DMS153 (cell line): ENCODE measurements around the gene AGAP1.

Experiments used
- DNase-seq: peaks from one replicate; lab custom pipeline; 2025; lab: John Stamatoyannopoulos, UW

The AGAP1 gene

GRCh38 chr2:235609321-235609720, 115.5 kb downstream of the AGAP1 start:
- DNase-seq: no peak

DNA sequence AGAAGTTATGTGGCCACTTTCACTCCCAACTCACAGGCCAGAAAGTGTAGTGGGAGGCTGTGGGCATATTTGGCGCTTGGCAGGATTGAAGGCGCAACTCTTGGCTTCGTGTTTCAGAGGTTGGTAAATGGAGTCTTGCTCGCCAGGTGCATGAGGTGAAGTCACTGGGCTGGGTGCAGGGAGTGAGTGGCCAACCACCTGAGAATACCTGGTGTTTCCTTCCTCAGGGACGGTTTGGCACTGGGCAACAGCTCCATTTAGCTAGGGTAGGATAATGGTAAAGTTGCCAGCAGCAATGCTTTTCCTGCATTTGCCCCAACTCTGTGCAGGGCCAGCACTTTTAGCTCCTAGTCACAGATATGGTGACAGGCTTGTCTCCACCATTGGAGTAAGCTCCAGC, 115.9 kb downstream of the AGAP1 start:
- DNase-seq: no peak

GRCh38 chr2:235610696-235611257, 116.9 kb downstream of the AGAP1 start:
- DNase-seq: no peak

DNA sequence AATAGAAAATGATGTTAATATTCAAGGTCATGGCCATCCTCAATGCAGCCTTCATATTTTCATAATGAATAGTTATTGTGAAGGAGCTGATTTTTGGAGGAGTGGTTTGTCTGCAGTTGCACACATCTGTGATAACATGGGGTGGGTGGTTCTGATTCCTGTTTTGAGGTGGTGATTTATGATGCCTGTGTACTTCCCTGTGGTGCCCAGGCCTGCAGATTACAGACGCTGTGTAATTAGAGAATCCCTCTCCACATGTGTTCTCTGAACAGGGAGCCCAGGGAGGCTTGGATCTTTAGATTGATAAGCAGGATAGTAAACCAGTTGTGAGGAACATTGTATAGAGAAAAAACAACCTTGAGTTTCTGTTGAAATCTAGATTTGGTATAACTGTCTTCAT, 117.5 kb downstream of the AGAP1 start:
- DNase-seq: no peak

- no peak for DNase-seq
These were observed 117.9 kb downstream of the AGAP1 start for GRCh38 chr2:235611756-235612155.

GRCh38 chr2:235612181-235612950, 118.5 kb downstream of the AGAP1 start:
- no peak for DNase-seq

- DNase-seq: no peak
These were observed 119.8 kb downstream of the AGAP1 start for GRCh38 chr2:235613649-235614048.

- no peak for DNase-seq
These were observed 120.5 kb downstream of the AGAP1 start for GRCh38 chr2:235614176-235614860.

- DNase-seq: no peak
These were observed 121.3 kb downstream of the AGAP1 start for GRCh38 chr2:235614900-235615712.

- DNase-seq: no peak
These were observed 123.0 kb downstream of the AGAP1 start for GRCh38 chr2:235616885-235617284.

- no peak for DNase-seq
These were observed 124.2 kb downstream of the AGAP1 start for GRCh38 chr2:235618039-235618438.

DNA sequence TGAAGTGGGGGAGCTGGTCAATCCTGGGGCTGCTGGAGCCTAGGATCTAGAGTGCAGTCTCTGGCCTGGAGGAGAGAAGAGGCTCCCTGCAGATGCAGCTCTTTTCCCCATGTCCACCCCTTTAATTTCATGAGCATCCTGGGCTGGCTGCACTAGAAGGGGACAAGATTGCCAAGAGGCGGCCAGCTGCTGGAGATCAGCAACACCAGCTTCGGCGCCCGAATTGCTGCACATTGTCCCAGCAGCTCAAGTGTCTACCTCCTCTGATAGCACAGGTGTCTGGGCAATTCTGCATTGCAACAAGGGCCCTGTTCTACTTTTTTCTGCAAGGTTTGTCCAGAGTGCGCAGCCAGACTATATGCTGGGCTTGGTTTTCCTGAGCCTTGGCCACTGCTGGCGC, 125.7 kb downstream of the AGAP1 start:
- DNase-seq: no peak

DNA sequence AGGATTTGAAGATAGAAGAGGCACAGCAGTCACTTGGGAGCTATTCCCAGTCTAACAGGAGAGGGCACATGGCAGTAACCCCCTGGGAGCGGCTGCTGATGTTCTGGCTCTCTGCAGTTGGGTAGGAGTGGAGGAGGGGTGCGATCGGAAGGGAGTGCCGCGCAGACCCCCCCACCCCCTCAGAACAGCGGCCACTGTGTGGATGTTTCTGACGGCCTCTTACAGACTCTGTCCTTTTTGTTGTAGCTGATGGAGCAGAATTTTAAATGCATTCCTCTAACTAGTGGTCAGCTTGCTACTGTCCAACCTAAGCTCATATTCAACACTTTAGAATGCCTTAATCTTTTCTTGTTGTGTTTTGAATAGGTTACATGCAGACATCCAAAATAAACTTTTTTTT, 127.9 kb downstream of the AGAP1 start:
- DNase-seq: no peak

DNA sequence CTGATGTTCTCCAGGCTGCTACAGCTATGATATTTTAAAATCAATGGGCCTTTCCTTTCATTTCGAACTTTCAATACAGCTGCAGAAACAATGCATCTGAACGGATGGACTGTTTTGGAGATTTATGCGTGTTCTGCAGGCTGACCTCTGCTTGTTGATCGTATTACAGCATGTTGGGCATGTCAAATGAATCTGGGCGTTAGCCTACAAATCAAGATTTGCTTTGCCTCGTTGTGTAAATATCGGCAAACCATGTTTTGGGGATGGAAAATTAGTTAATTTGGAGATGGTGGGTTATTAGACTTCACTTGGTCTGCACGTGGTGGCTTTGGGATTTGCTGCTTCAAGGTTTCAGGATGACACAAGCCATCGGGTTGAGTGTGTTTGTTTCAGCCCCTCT, 129.3 kb downstream of the AGAP1 start:
- no peak for DNase-seq

DNA sequence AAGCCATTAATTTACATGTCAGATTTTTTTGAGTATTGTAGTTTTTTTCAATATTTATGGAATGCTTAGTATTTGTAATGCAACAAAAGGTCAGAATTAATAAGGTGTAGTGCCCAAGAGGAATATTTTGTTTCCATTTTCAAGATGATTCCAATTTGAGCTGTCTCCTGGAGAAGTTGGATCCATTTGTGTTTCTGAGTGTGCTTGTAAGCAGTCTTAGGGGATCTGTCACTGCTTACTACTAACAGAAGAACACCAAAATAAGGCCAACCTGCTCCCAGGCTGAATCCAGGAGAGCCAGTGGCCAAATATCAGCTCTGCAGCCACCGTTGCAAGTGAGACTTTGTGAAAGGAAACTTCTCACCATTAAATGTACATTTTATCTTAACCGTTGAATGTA, 129.9 kb downstream of the AGAP1 start:
- DNase-seq: no peak

DNA sequence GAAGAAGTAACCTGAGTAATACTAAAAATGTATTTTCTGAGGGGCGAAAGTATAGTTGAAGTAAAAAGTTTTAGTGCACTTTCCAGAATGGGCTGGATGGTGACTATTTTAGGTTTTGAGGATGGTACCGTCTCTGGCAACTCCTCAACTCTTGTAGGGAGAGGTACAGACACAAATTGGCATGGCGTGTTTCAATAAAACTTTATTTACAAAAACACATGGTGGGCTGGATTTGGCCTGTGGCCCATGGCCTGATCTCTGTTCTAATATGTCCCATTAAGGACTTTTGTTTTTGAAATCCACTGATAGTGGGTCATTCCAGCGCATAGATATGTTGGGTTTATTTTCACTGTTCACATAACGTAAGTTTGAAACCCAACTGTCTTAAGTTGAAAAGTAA, 132.8 kb downstream of the AGAP1 start:
- no peak for DNase-seq

- no peak for DNase-seq
These were observed 133.8 kb downstream of the AGAP1 start for GRCh38 chr2:235627682-235628081.

- DNase-seq: no peak
These were observed 137.0 kb downstream of the AGAP1 start for GRCh38 chr2:235630718-235631296.

DNA sequence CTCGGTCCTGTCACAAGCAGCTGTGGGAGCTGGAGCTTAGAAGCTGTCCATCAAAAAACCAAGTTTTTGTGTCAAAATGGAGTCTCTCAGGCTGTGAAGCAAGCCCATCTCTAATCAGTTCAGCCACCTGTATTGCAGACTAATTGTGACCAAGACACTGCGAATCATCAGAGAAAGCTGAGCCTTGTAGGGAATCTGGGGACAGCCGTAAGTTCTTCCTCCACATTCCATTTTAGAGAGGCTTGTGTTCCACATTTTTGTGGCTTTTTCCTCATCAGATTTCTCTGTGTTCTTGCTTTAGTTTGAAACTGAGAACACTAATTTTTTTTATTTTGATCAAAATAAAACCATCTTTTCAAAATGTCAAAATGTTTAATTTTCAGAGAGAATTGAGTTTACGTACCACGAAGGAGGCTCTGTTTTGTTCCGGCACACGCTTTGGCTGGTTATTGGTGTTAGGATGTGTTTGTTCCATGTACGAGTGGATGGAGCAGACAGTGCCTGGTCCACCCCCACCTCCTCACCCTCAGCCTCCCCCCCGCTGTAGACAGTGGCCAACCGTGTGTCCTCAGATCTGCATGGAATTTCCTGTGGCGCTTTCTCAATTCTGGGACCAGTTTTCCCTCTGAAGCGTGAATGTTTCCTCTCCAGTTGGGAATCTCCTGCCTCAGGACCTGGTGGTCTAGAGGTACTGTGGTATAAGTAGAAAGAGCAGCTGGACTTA, 140.8 kb downstream of the AGAP1 start:
- DNase-seq: no peak

- no peak for DNase-seq
These were observed 142.7 kb downstream of the AGAP1 start for GRCh38 chr2:235636546-235636945.

DNA sequence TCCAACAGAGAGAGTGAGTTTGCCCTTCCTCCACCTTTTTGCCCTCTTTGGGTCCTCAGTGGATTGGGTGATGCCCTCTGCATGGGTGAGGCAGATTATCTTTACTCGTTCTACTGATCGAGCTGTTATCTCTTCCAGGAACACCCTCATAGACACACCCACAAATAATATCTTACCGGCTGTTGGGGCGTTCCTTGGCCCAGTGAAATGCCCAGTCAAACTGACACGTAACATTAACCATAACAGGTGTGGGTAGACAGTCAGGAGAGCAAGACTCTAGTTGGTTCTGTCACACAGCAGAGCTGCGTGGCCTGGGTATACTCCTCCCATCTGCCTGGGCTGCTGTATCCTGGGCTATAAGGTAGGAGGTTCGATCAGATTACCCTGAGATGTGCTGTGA, 144.1 kb downstream of the AGAP1 start:
- DNase-seq: no peak
